Keratinocyte (primary cell): ENCODE results near the gene PLAGL1. TPM values are rescaled to one million over a fixed set of nuclear protein-coding genes. Genes with fewer than 3 reads are reported as not detected.
"Not testable (repeated sequence)": the region's sequence is repeated elsewhere in the genome, so short reads cannot be mapped to it uniquely, and the experiment has no call there.

Experiments
- DNase-seq: peaks from one replicate; pipeline ENCODE4 v3.0.0-alpha.2; 2011; ENCODE audit warnings: low read depth, missing footprints, low spot score
- FAIRE-seq: peaks from 2 replicates; lab custom pipeline; 2011; peaks lifted over from hg19 to GRCh38; lab: Jason Lieb, UNC
- H2AFZ ChIP-seq: 2 replicates; pipeline ENCODE4 v1.6.0; 2012; ENCODE audit warnings: low read length, control low read depth, inconsistent platforms; ENCODE audit not compliant: control insufficient read depth
- H3K27ac ChIP-seq: 2 replicates; pipeline ENCODE4 v1.5.1; 2011; ENCODE audit warnings: low read length; ENCODE audit not compliant: control insufficient read depth, insufficient read depth
- H3K27me3 ChIP-seq: 3 replicates; pipeline ENCODE4 v1.6.0; 2011; ENCODE audit warnings: low read length; ENCODE audit not compliant: control insufficient read depth, insufficient read depth; ENCODE audit errors: extremely low read depth
- H3K36me3 ChIP-seq, 2 experiments: 2 replicates in 1 of 2; 3 replicates in 1 of 2; pipeline ENCODE4 v1.5.1; 2011; ENCODE audit warnings: low read length in 2 of 2, mild to moderate bottlenecking in 1 of 2; ENCODE audit not compliant: control insufficient read depth in 2 of 2, insufficient read depth in 2 of 2; ENCODE audit errors: extremely low read depth in 1 of 2
- H3K4me1 ChIP-seq: 3 replicates; pipeline ENCODE4 v1.5.1; 2011; ENCODE audit warnings: low read length; ENCODE audit not compliant: control insufficient read depth, insufficient read depth; ENCODE audit errors: extremely low read depth
- H3K4me2 ChIP-seq: 3 replicates; pipeline ENCODE4 v1.6.0; 2011; ENCODE audit warnings: low read depth, low read length; ENCODE audit not compliant: control insufficient read depth, insufficient read depth; ENCODE audit errors: extremely low read depth
- H3K4me3 ChIP-seq, 3 experiments: fragments of 200-600 bp in 1 of 3; sonication (generic) in 1 of 3; 2 replicates in 2 of 3; 3 replicates in 1 of 3; pipeline ENCODE4 v1.5.1; 2011 to 2016; ENCODE audit warnings: low read length in 3 of 3, mild to moderate bottlenecking in 3 of 3, control low read depth in 2 of 3, inconsistent platforms in 1 of 3, low read depth in 1 of 3, mixed read lengths in 1 of 3, mixed run types in 1 of 3, moderate library complexity in 1 of 3; ENCODE audit not compliant: control insufficient read depth in 2 of 3, insufficient read depth in 2 of 3; ENCODE audit errors: extremely low read depth in 1 of 3
- H3K79me2 ChIP-seq: 2 replicates; pipeline ENCODE4 v1.6.0; 2012; ENCODE audit warnings: low read length; ENCODE audit not compliant: control insufficient read depth, insufficient read depth
- H3K9ac ChIP-seq: 3 replicates; pipeline ENCODE4 v1.6.0; 2011; ENCODE audit warnings: low read length; ENCODE audit not compliant: control insufficient read depth, insufficient read depth; ENCODE audit errors: extremely low read depth
- H3K9me1 ChIP-seq: 3 replicates; pipeline ENCODE4 v1.6.0; 2011; ENCODE audit warnings: low read length; ENCODE audit not compliant: control insufficient read depth, insufficient read depth; ENCODE audit errors: extremely low read depth
- H3K9me3 ChIP-seq: 2 replicates; pipeline ENCODE4 v1.5.1; 2012; ENCODE audit warnings: low read depth, low read length; ENCODE audit not compliant: control insufficient read depth
- H4K20me1 ChIP-seq: 3 replicates; pipeline ENCODE4 v1.6.0; 2011; ENCODE audit warnings: low read length; ENCODE audit not compliant: control insufficient read depth, insufficient read depth; ENCODE audit errors: extremely low read depth
- EZH2 ChIP-seq: IDR thresholded peaks from one replicate; pipeline ENCODE4 v1.6.1; 2012; ENCODE audit warnings: inconsistent platforms, mild to moderate bottlenecking, low read length, moderate library complexity
- dilution Hi-C: fragments of 300-500 bp; cut with MboI; formaldehyde crosslinking; loops from one replicate; pipeline ENCODE4 v1.7.0; 2020; ENCODE audit warnings: low sequenced_read_pairs; ENCODE audit not compliant: extremely low pct_ligation_motif_present
- polyA plus RNA-seq, 5 experiments: library from polyadenylated mRNA; depleted of rRNA in 3 of 5; stranded (reverse) in 3 of 5; stranded (forward) in 1 of 5; unstranded in 1 of 5; fragments of >200 nt; gene quantifications; 1 replicate in 1 of 5; 2 replicates in 3 of 5; 3 replicates in 1 of 5; pipeline versions ENCODE4 v1.2.1 to v1.2.3, GENCODE V29; 2011 to 2012; ENCODE audit warnings: missing spikeins in 2 of 5, low read depth in 1 of 5, low replicate concordance in 1 of 5
- TF ChIP-seq, protein P1 (sequence below), 3 experiments: IDR thresholded peaks in 1 of 3; conservative IDR thresholded peaks in 1 of 3; optimal IDR thresholded peaks in 1 of 3; 2 replicates in 2 of 3; 3 replicates in 1 of 3; pipeline versions ENCODE3 to v1.5.1; 2011; ENCODE audit warnings: low read length in 3 of 3, mild to moderate bottlenecking in 3 of 3, moderate library complexity in 2 of 3, control low read depth in 1 of 3, inconsistent platforms in 1 of 3; ENCODE audit not compliant: insufficient read depth in 2 of 3; ENCODE audit errors: extremely low read depth in 1 of 3

The PLAGL1 gene
- polyA plus RNA-seq, 1 donor (not counting 4 experiments of a cell fraction or from before 2014, with no cell fraction given) = 8.9 TPM

DNA sequence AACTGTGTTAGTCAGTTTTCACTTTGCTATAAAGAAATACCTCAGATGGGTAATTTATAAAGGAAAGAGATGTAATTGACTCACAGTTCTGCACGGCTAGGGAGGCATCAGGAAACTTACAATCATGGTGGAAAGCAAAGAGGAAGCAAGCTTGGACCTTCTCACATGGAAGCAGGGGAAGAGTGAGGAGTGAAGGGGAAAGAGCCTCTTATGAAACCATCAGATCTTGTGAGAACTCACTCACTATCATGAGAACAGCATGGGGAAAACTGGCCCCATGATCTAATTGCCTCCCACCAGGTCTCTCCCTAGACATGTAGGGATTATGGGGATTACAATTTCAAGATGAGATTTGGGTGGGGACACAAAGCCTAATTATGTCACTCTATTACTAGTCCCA is 41.3 kb upstream of the PLAGL1 start:
- FAIRE-seq (no peak), DNase-seq (no peak)
- Histone ChIP-seq H3K79me2 (no peaks in the 10 kb centered on the region), H3K9ac (no peak overlapping the region), H4K20me1 (no peaks in the 10 kb centered on the region), H2AFZ (no peak overlapping the region), H3K9me1 (no peaks in the 10 kb centered on the region), H3K27ac (no peak overlapping the region), H3K27me3 (no peaks in the 10 kb centered on the region), H3K4me3 (no peak overlapping the region), H3K9me3 (no peaks in the 10 kb centered on the region), H3K4me2 (no peak overlapping the region), H3K4me1 (no peaks in the 10 kb centered on the region), H3K36me3 (no peaks in the 10 kb centered on the region)
- TF ChIP-seq, protein P1, sequence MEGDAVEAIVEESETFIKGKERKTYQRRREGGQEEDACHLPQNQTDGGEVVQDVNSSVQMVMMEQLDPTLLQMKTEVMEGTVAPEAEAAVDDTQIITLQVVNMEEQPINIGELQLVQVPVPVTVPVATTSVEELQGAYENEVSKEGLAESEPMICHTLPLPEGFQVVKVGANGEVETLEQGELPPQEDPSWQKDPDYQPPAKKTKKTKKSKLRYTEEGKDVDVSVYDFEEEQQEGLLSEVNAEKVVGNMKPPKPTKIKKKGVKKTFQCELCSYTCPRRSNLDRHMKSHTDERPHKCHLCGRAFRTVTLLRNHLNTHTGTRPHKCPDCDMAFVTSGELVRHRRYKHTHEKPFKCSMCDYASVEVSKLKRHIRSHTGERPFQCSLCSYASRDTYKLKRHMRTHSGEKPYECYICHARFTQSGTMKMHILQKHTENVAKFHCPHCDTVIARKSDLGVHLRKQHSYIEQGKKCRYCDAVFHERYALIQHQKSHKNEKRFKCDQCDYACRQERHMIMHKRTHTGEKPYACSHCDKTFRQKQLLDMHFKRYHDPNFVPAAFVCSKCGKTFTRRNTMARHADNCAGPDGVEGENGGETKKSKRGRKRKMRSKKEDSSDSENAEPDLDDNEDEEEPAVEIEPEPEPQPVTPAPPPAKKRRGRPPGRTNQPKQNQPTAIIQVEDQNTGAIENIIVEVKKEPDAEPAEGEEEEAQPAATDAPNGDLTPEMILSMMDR (optimal IDR thresholded peaks at IDR 0.05 in 1 of 3, IDR thresholded peaks at IDR 0.05 in 1 of 3, conservative IDR thresholded peaks at IDR 0.05 in 1 of 3; ENCODE audit: extremely low read depth in 1 of 3, insufficient read depth in 2 of 3, low read length in 3 of 3) = no peak
- TF ChIP-seq EZH2 = no peak
- dilution Hi-C loops = no loop called here

DNA sequence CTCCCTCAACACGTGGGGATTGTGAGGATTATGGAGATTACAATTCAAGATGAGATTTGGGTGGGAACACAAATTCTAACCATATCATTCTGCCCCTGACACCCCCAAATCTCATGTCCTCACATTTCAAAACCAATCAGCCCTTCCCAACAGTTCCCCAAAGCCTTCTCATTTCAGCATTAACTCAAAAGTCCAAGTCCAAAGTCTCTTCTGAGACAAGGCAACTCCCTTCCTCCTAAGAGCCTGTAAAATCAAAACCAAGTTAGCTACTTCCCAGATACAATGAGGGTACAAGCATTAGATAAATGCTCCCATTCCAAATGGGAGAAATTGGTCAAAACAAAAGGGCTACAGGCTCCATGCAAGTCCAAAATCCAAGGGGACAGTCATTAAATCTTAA is 39.6 kb upstream of the PLAGL1 start:
- Histone ChIP-seq H3K27ac (no peak overlapping the region), H3K9me1 (no peaks in the 10 kb centered on the region), H2AFZ (no peak overlapping the region), H3K4me2 (no peak overlapping the region), H4K20me1 (no peaks in the 10 kb centered on the region), H3K9ac (no peak overlapping the region), H3K27me3 (no peaks in the 10 kb centered on the region), H3K36me3 (no peaks in the 10 kb centered on the region), H3K4me3 (no peak overlapping the region), H3K9me3 (no peaks in the 10 kb centered on the region), H3K79me2 (no peaks in the 10 kb centered on the region), H3K4me1 (no peaks in the 10 kb centered on the region)
- no peak for TF ChIP-seq EZH2
- TF ChIP-seq, protein P1 (optimal IDR thresholded peaks at IDR 0.05 in 1 of 3, IDR thresholded peaks at IDR 0.05 in 1 of 3, conservative IDR thresholded peaks at IDR 0.05 in 1 of 3; ENCODE audit: extremely low read depth in 1 of 3, insufficient read depth in 2 of 3, low read length in 3 of 3) = no peak
- DNase-seq = no peak
- dilution Hi-C loops = no loop called here
- FAIRE-seq = no peak

DNA sequence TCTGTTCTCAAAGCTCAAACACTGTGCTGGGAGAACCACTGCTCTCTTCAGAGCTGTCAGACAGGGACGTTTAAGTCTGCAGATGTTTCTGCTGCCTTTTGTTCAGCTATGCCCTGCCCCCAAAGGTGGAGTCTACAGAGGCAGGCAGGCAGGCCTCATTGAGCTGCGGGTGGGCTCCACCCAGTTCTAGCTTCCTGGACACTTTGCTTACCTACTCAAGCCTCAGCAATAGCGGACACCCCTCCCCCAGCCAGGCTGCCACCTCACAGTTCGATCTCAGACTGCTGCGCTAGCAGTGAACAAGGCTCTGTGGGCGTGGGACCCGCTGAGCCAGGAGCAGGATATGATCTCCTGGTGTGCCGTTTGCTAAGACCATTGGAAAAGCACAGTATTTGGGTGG is 38.6 kb upstream of the PLAGL1 start:
- not testable (repeated sequence) for DNase-seq, FAIRE-seq

DNA sequence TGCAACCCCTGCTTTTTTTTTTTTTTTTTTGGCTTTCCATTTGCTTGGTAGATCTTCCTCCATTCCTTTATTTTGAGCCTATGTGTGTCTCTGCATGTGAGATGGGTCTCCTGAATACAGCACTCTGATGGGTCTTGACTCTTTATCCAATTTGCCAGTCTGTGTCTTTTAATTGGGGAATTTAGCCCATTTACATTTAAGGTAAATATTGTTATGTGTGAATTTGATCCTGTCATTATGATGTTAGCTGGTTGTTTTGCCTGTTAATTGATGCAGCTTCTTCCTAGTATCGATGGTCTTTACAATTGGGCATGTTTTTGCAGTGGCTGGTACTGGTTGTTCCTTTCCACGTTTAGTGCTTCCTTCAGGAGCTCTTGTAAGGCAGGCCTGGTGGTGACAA is 36.9 kb upstream of the PLAGL1 start:
- H3K79me2 ChIP-seq, H3K4me1 ChIP-seq, H3K27me3 ChIP-seq, FAIRE-seq, H3K36me3 ChIP-seq, H4K20me1 ChIP-seq, H3K4me2 ChIP-seq, H3K9ac ChIP-seq, DNase-seq, dilution Hi-C loops, H3K4me3 ChIP-seq, H3K27ac ChIP-seq, H3K9me3 ChIP-seq, H2AFZ ChIP-seq, H3K9me1 ChIP-seq: not testable (repeated sequence)

More for the DNA sequence above, 38.6 kb upstream of the PLAGL1 start:
- H3K9me1 ChIP-seq, H3K9ac ChIP-seq, H3K27me3 ChIP-seq, H4K20me1 ChIP-seq, H3K27ac ChIP-seq, H2AFZ ChIP-seq, H3K79me2 ChIP-seq, H3K4me2 ChIP-seq, dilution Hi-C loops, H3K4me3 ChIP-seq, H3K9me3 ChIP-seq, H3K36me3 ChIP-seq, H3K4me1 ChIP-seq: not testable (repeated sequence)
